GM18505 (cell line): ENCODE measurements around the gene CMTM3.
"Not testable (repeated sequence)": the region's sequence is repeated elsewhere in the genome, so short reads cannot be mapped to it uniquely, and the experiment has no call there.

Experiments used
- ATAC-seq: cut with Tn5 transposase; IDR thresholded peaks from one replicate; pipeline ENCODE4 v1.9.1; 2021; ENCODE audit not compliant: unreplicated experiment
- POLR2A ChIP-seq: IDR thresholded peaks from 4 replicates; pipeline ENCODE4 v1.6.1; 2011; ENCODE audit warnings: borderline replicate concordance; ENCODE audit not compliant: insufficient read depth, insufficient read length; ENCODE audit errors: extremely low read depth

Gene CMTM3

DNA sequence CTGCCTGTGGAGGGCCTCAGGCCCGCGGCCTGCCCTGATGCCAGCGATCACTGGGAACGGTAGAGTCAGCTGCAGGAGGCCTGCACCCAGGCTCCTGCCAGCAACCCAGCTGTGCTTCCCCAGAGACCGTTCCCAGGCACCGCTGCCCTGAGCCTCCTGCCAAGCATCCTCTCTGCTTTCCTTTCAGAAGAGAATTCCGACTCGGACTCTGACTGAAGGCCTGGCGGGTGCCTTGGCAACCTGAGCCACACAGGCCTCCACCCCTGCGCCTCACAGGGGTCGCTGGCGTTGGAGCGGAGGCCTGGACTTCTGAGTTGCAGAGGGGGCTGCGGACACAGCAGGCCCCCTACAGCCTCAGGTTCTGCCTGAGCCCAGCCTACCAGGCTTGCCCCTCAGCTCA lies 7.9 kb downstream of the CMTM3 start:
- ATAC-seq: no peak
- TF ChIP-seq POLR2A: no peak

GRCh38 chr16:66614161-66614802 lies 9.8 kb downstream of the CMTM3 start:
- TF ChIP-seq POLR2A: no peak
- no peak for ATAC-seq

DNA sequence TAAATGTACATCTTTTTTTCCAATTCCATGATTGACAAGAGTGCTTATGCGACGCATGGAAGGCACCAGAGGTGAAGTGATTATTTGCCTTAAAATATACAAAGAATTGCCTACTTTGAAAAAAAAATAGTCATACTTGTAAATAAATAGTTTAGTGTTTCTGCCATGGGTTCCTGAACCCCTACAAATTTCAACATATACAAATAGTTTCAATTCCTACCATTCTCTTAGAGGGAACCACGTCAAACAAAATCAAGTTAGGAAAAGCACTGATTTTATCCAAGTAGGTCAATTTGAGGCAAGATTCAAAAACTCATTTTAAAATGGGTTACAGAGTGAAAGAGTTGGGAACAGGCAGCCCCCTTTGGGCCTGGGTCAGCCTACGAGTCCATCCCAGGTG lies 11.7 kb downstream of the CMTM3 start:
- no peak for TF ChIP-seq POLR2A
- no peak for ATAC-seq

DNA sequence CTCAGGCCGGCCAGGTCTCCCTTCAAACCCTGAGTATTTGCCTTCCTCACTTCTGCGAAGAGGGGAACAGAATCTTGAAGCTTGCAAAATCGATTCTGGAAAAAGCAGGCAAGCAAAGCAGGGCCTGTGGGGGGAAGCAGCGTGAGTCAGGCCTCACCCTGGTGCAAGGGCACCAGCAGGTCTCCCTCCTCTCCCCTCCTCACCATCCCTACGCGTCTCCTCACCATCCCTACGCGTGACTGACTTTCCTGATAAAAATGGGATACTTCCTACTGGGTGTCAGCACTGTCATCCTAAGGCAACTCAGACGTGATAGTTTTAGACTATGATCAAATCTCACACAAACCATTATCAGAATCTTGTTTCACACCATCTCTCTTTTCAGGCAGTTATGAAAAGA lies 12.1 kb downstream of the CMTM3 start:
- no peak for ATAC-seq
- no peak for TF ChIP-seq POLR2A

DNA sequence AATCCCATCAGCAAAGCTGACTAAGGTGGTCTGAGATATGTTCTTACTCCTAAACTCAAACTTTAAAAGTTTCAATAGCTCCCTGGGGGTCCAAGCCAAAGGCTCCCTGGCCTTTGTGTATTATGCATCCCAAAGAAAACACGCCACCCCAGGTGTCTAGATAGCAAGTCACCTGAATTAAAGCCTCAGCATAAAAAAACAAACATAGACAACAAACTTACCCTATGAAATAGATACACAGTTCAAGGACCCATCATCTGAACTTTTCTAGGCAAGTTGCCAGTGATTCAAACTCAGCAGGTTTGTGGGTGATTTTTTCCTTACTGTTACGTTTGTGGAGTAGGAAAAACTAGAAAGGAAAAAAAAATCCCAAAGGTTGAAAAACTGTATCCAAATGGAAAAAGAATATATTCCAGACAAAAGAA lies 12.5 kb downstream of the CMTM3 start:
- no peak for TF ChIP-seq POLR2A
- ATAC-seq: no peak

DNA sequence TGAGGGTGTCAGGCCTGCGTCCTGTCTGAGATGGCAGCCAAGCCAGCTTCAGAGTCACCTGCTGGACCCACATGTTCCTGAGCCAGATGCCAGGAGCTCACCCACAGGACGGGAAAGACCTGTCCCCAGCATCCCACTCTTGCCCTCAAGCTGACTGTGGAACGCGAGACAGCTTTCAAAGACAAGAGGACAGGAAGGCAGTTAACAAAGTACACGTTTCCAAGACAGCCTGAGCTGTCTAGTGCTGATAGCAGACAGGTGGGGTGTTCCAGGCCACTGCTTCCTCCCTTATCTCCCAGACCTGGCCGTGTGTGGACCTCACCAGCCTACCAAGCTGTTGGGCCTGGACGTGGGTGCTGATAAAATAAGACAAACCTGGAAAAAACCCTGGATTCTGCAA lies 13.2 kb downstream of the CMTM3 start:
- no peak for TF ChIP-seq POLR2A
- no peak for ATAC-seq

- no peak for ATAC-seq
- TF ChIP-seq POLR2A: no peak
Observed at GRCh38 chr16:66618588-66619375, 14.3 kb downstream of the CMTM3 start.

GRCh38 chr16:66619534-66620428 lies 15.3 kb downstream of the CMTM3 start:
- ATAC-seq: no peak
- no peak for TF ChIP-seq POLR2A

DNA sequence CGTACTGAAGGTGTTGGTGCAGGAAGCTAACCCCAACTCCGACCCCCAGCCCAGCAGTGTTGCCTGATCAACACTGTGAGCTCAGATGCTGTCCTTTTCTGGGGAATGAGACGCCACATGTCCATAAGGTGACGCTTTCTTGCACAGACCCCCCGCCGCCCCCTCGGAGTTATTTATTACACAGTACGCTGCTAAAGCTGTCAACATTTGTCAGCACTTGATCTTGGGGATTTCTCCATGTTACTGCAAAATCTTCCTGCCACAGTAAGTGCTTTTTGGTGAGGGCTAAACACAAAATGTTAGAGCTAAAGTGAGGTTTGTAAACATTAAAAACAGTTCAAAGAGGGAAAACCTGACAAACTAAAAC lies 15.9 kb downstream of the CMTM3 start:
- no peak for TF ChIP-seq POLR2A
- ATAC-seq: no peak

DNA sequence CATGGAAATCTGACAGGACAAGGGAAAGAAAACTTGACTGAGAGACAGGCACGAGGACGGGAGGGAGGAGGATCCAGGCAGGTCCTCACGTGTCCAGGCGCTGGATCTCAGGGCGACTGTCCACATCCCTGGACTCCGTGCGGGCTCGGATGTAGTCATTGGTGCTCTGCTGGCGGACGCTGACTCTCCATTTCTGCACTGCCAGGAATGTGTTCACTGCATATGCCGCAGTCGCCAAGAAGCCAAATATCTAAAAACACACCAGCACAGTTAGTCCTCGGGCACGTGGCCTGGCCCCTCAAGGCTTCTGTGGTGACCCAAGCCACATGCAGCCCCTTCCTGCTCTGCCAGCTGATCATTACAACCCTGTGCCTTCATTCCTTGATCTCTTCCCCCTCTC lies 17.5 kb downstream of the CMTM3 start:
- no peak for ATAC-seq

GRCh38 chr16:66622863-66623262 lies 18.4 kb downstream of the CMTM3 start:
- no peak for ATAC-seq
- TF ChIP-seq POLR2A: no peak

More for the DNA sequence above, 17.5 kb downstream of the CMTM3 start:
- TF ChIP-seq POLR2A: no peak

- no peak for TF ChIP-seq POLR2A
- no peak for ATAC-seq
Observed at GRCh38 chr16:66623755-66624154, 19.3 kb downstream of the CMTM3 start.

DNA sequence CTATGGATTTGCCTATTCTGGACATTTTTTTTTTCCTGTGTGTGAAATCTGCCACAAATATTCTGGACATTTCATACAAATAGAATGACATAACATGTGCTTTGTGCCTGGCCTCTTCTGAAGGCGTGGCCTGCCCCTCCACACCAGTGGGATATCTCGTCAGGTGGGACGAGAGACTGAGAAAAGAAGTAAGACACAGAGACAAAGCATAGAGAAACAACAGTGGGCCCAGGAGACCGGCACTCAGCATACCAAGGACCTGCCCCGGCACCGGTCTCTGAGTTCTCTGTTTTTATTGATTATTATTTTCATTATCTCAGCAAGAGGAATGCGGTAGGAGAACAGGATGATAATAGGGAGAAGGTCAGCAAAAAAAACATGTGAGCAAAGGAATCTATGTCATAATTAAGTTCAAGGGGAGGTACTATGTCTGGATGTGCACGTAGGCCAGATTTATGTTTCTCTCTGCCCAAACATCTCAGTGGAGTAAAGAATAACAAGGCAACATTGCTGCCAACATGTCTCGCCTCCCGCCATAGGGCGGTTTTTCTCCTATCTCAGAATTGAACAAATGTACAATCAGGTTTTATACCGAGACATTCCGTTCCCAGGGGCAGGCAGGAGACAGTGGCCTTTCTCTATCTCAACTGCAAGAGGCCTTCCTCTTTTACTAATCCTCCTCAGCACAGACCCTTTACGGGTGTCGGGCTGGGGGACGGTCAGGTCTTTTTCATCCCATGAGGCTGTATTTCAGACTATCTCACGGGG lies 23.3 kb downstream of the CMTM3 start:
- not testable (repeated sequence) for ATAC-seq

DNA sequence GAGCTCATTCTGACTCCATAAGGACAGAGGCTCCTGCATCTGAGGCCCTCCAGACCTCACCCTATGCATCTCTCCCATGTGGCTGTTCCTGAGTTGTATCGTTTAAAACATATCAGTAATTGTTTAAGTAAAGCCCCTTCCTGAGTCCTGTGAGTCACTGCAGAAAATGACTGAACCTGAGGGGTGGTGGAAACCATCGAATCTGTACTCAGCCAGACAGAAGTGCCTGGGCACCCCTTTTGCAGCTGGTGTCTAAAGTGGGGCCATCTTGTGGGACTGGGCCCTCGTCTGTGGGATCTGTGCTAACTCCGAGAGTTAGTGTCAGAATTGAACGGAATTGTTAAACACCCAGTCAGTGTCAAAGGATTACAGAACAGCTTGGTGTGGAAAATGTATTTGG lies 25.4 kb downstream of the CMTM3 start:
- ATAC-seq: no peak
- no peak for TF ChIP-seq POLR2A

DNA sequence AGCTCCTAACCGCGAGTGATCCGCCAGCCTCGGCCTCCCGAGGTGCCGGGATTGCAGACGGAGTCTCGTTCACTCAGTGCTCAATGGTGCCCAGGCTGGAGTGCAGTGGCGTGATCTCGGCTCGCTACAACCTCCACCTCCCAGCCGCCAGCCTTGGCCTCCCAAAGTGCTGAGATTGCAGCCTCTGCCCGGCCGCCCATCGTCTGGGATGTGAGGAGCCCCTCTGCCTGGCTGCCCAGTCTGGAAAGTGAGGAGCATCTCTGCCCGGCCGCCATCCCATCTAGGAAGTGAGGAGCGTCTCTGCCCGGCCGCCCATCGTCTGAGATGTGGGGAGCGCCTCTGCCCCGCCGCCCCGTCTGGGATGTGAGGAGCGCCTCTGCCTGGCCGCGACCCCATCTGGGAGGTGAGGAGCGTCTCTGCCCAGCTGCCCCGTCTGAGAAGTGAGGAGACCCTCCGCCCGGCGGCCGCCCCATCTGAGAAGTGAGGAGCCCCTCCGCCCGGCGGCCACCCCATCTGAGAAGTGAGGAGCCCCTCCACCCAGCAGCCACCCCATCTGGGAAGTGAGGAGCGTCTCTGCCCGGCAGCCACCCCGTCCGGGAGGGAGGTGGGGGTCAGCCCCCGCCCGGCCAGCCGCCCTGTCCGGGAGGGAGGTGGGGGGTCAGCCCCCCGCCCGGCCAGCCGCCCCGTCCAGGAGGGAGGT lies 26.2 kb downstream of the CMTM3 start:
- ATAC-seq: not testable (repeated sequence)

GRCh38 chr16:66631558-66631957 lies 27.1 kb downstream of the CMTM3 start:
- not testable (repeated sequence) for ATAC-seq
